Body of pancreas (tissue), 4 donors: Measurements from ENCODE around the gene SNRNP25.

Experiments
- CTCF ChIP-seq, 7 experiments: fragments of 450-650 bp in 4 of 7; fragments of 200-600 bp in 3 of 7; sonication (generic) in 3 of 7; IDR thresholded peaks; one replicate each; pipeline ENCODE4 v1.5.1; 2016 to 2019; ENCODE audit warnings: antibody characterized with exemption in 7 of 7
- POLR2A ChIP-seq, 3 donors: fragments of 450-650 bp; IDR thresholded peaks; one replicate each; pipeline ENCODE4 v1.6.1; 2016; ENCODE audit warnings: antibody characterized with exemption in 3 of 3, mild to moderate bottlenecking in 2 of 3

- TF ChIP-seq CTCF (IDR thresholded peaks at IDR 0.05) (no peak), POLR2A (IDR thresholded peaks at IDR 0.05) (no peak)
Measured at GRCh38 chr16:101586-101985, 48.0 kb downstream of the SNRNP25 start.
